ENCODE results near the gene CLIP2. TPM values are rescaled to one million over a fixed set of nuclear protein-coding genes. Genes with fewer than 3 reads are reported as not detected.

The CLIP2 gene
- total and polyA plus RNA-seq, 4 donors: 15.3 to 35.7 (median 21.9) TPM

DNA sequence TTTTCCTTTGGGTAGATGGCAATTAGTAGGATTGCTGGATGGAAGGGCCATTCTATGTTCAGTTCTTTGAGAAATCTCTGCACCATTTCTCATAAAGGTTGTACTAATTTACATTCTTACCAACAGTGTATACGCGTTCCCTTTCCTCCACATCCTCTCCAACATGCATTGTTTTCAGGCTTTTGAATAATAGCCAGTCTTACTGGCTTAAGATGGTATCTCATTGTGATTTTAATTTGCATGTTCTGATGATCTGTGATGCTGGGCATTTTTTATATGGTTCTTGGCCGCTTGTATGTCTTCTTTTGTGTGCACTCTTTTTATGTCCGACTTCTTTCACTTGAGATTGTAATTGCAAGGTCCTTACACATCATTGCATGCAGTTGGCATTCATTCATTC, 11.7 kb downstream of the CLIP2 start:
- intact Hi-C loops (cut with DNase I): no loop called here

GRCh38 chr7:74302745-74303221, 13.6 kb downstream of the CLIP2 start:
- Histone ChIP-seq H3K9me3 (ENCODE audit: control insufficient read depth, low read length) (no peaks in the 10 kb centered on the region), H3K27ac (ENCODE audit: low read depth in 1 of 2, low read length in 2 of 2) (no peak overlapping the region), H3K4me1 (ENCODE audit: control insufficient read depth in 1 of 2, insufficient read depth in 2 of 2, low read length in 2 of 2) (no peaks in the 10 kb centered on the region), H3K36me3 (ENCODE audit: control insufficient read depth in 1 of 2, insufficient read depth in 2 of 2, low read length in 1 of 2) (no peaks in the 10 kb centered on the region), H3K4me3 (ENCODE audit: low read length in 2 of 2) (no peak overlapping the region), H3K27me3 (ENCODE audit: control insufficient read depth in 1 of 2, insufficient read depth in 2 of 2, low read length in 1 of 2) (no peaks in the 10 kb centered on the region)
- intact Hi-C loops (cut with DNase I): no loop called here
- no peak for DNase-seq
- no peak for ATAC-seq (ENCODE audit: low FRiP score)
- 9 to 10% methylated on average over 10 of the region's 10 CpGs for WGBS, 2 donors

More for the DNA sequence above, 11.7 kb downstream of the CLIP2 start:
- Histone ChIP-seq H3K27me3 (ENCODE audit: control insufficient read depth in 1 of 2, insufficient read depth in 2 of 2, low read length in 1 of 2) (no peaks in the 10 kb centered on the region), H3K36me3 (ENCODE audit: control insufficient read depth in 1 of 2, insufficient read depth in 2 of 2, low read length in 1 of 2) (no peaks in the 10 kb centered on the region), H3K4me3 (ENCODE audit: low read length in 2 of 2) (no peak overlapping the region), H3K4me1 (ENCODE audit: control insufficient read depth in 1 of 2, insufficient read depth in 2 of 2, low read length in 2 of 2) (no peaks in the 10 kb centered on the region), H3K9me3 (ENCODE audit: control insufficient read depth, low read length) (no peaks in the 10 kb centered on the region), H3K27ac (ENCODE audit: low read depth in 1 of 2, low read length in 2 of 2) (no peak overlapping the region)
- ATAC-seq (ENCODE audit: low FRiP score) (no peak), DNase-seq (no peak)
- WGBS, 2 donors: 85 to 90% methylated on average over 4 of the region's 4 CpGs

- Histone ChIP-seq H3K27ac (ENCODE audit: low read depth in 1 of 2, low read length in 2 of 2) (no peak overlapping the region), H3K36me3 (ENCODE audit: control insufficient read depth in 1 of 2, insufficient read depth in 2 of 2, low read length in 1 of 2) (no peaks in the 10 kb centered on the region), H3K9me3 (ENCODE audit: control insufficient read depth, low read length) (no peaks in the 10 kb centered on the region), H3K4me3 (ENCODE audit: low read length in 2 of 2) (no peak overlapping the region), H3K27me3 (ENCODE audit: control insufficient read depth in 1 of 2, insufficient read depth in 2 of 2, low read length in 1 of 2) (no peaks in the 10 kb centered on the region), H3K4me1 (ENCODE audit: control insufficient read depth in 1 of 2, insufficient read depth in 2 of 2, low read length in 2 of 2) (no peaks in the 10 kb centered on the region)
- WGBS, 2 donors: 96 to 100% methylated on average over 2 of the region's 2 CpGs
- DNase-seq (no peak), ATAC-seq (ENCODE audit: low FRiP score) (no peak)
- intact Hi-C loops (cut with DNase I): no loop called here
Observed at GRCh38 chr7:74304550-74304949, 15.3 kb downstream of the CLIP2 start.

GRCh38 chr7:74306004-74306729, 17.0 kb downstream of the CLIP2 start:
- intact Hi-C loops (cut with DNase I): loop anchor here in 1 of 2 donors (5.0 kb wide), 1 partner anchor 49 kb away; no protein-coding TSS in a partner anchor
- Histone ChIP-seq H3K27ac (ENCODE audit: low read depth in 1 of 2, low read length in 2 of 2) (no peak overlapping the region), H3K4me1 (ENCODE audit: control insufficient read depth in 1 of 2, insufficient read depth in 2 of 2, low read length in 2 of 2) (no peaks in the 10 kb centered on the region), H3K9me3 (ENCODE audit: control insufficient read depth, low read length) (no peaks in the 10 kb centered on the region), H3K4me3 (ENCODE audit: low read length in 2 of 2) (no peak overlapping the region), H3K27me3 (ENCODE audit: control insufficient read depth in 1 of 2, insufficient read depth in 2 of 2, low read length in 1 of 2) (no peaks in the 10 kb centered on the region), H3K36me3 (ENCODE audit: control insufficient read depth in 1 of 2, insufficient read depth in 2 of 2, low read length in 1 of 2) (no peaks in the 10 kb centered on the region)
- no peak for ATAC-seq (ENCODE audit: low FRiP score)
- no peak for DNase-seq
- 11 to 15% methylated on average over 25 to 27 of the region's 27 CpGs for WGBS, 2 donors

DNA sequence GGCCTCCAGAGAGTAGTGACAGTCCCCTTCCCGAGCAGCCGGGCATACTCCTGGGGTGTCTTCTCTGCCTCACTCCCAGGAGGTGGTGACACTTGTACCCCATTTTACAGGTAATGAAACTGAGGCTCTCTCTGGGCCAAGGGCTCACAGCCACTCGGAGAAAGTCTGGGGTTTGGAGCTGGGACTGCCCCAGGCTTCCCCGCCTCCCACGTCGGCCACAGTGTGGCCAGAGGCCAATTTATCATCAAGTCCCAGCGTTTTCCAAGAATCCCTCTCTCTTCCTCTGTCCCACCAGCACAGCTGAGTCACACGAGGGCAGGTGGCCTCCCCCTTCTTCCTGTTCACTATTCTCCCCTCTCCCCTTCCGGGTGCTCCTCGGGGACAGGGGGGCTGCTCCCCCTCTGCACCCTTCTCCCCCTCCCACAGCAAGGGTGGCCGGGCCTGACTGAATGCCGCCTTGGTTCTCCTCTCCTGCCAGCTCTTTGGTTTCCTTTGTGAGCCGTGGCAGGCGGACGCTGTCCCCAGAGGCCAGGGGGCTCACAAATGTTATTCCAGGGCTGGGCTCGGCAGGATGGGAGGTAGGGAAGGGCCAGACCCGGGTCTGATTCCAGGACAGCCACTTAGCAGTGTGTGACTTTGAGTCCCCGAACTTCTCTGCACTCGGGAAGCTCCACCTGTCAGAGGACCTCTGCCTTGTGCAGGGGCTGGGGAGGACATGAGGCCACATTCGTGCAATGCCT, 17.7 kb downstream of the CLIP2 start:
- 2 to 3% methylated on average over 19 to 20 of the region's 20 CpGs for WGBS, 2 donors
- DNase-seq (peak; percentile 84 to 86), ATAC-seq (ENCODE audit: low FRiP score) (peak; percentile 76)
- Histone ChIP-seq H3K4me3 (ENCODE audit: low read length in 2 of 2) (no peak overlapping the region), H3K9me3 (ENCODE audit: control insufficient read depth, low read length) (no peaks in the 10 kb centered on the region), H3K36me3 (ENCODE audit: control insufficient read depth in 1 of 2, insufficient read depth in 2 of 2, low read length in 1 of 2) (no peaks in the 10 kb centered on the region), H3K27me3 (ENCODE audit: control insufficient read depth in 1 of 2, insufficient read depth in 2 of 2, low read length in 1 of 2) (no peaks in the 10 kb centered on the region), H3K4me1 (ENCODE audit: control insufficient read depth in 1 of 2, insufficient read depth in 2 of 2, low read length in 2 of 2) (no peaks in the 10 kb centered on the region), H3K27ac (ENCODE audit: low read depth in 1 of 2, low read length in 2 of 2) (peak overlapping the region; percentile 16 to 62)
- intact Hi-C loops (cut with DNase I): loop anchor here in 1 of 2 donors (5.0 kb wide), 1 partner anchor 50 kb away; no protein-coding TSS in a partner anchor

- WGBS, 2 donors: 43 to 44% methylated on average over 10 of the region's 10 CpGs
- peak overlapping the region in 1 of 2 donors; percentile 41 for H3K27ac ChIP-seq (ENCODE audit: low read depth in 1 of 2, low read length in 2 of 2)
- intact Hi-C loops (cut with DNase I): loop anchor here in 1 of 2 donors (5.0 kb wide), 1 partner anchor 51 kb away; no protein-coding TSS in a partner anchor
Observed at GRCh38 chr7:74307738-74308505, 18.7 kb downstream of the CLIP2 start.

GRCh38 chr7:74309181-74309580, 20.0 kb downstream of the CLIP2 start:
- intact Hi-C loops (cut with DNase I): loop anchor here in 1 of 2 donors (5.0 kb wide), 1 partner anchor 52 kb away; no protein-coding TSS in a partner anchor

More at GRCh38 chr7:74307738-74308505, 18.7 kb downstream of the CLIP2 start:
- ATAC-seq (ENCODE audit: low FRiP score) (no peak), DNase-seq (no peak)
- Histone ChIP-seq H3K4me1 (ENCODE audit: control insufficient read depth in 1 of 2, insufficient read depth in 2 of 2, low read length in 2 of 2) (no peaks in the 10 kb centered on the region), H3K4me3 (ENCODE audit: low read length in 2 of 2) (no peak overlapping the region), H3K9me3 (ENCODE audit: control insufficient read depth, low read length) (no peaks in the 10 kb centered on the region), H3K36me3 (ENCODE audit: control insufficient read depth in 1 of 2, insufficient read depth in 2 of 2, low read length in 1 of 2) (no peaks in the 10 kb centered on the region), H3K27me3 (ENCODE audit: control insufficient read depth in 1 of 2, insufficient read depth in 2 of 2, low read length in 1 of 2) (no peaks in the 10 kb centered on the region)

DNA sequence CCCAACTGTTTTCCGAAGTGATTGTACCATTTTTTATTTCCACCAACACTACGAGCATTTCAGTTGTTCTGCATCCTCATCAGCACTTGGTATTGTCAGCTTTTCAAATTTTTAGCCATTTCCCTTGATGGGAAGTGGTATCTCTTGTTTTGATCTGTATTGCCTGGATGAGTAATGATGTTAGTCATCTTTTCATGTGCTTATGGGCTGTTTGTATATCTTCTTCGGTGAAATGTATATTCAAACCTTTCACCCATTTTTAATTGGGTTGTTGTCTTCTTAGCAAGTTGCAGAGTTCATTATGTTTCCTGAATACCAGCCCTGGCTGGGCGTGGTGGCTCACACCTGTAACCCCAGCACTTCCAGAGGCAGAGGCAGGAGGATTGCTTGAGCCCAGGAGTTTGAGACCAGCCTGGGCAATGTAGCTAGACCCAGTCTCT, 22.1 kb downstream of the CLIP2 start:
- H3K36me3 ChIP-seq (ENCODE audit: control insufficient read depth in 1 of 2, insufficient read depth in 2 of 2, low read length in 1 of 2): no peaks in the 10 kb centered on the region
- intact Hi-C loops (cut with DNase I): no loop called here
- no peaks in the 10 kb centered on the region for H3K27me3 ChIP-seq (ENCODE audit: control insufficient read depth in 1 of 2, insufficient read depth in 2 of 2, low read length in 1 of 2)
- no peaks in the 10 kb centered on the region for H3K4me1 ChIP-seq (ENCODE audit: control insufficient read depth in 1 of 2, insufficient read depth in 2 of 2, low read length in 2 of 2)
- no peaks in the 10 kb centered on the region for H3K9me3 ChIP-seq (ENCODE audit: control insufficient read depth, low read length)
- H3K4me3 ChIP-seq (ENCODE audit: low read length in 2 of 2): no peak overlapping the region
- DNase-seq (no peak), ATAC-seq (ENCODE audit: low FRiP score) (no peak)
- whole genome bisulfite sequencing, 2 donors: 48 to 53% methylated on average over 4 of the region's 4 CpGs
- H3K27ac ChIP-seq (ENCODE audit: low read depth in 1 of 2, low read length in 2 of 2): no peak overlapping the region

More at GRCh38 chr7:74309181-74309580, 20.0 kb downstream of the CLIP2 start:
- Histone ChIP-seq H3K4me3 (ENCODE audit: low read length in 2 of 2) (no peak overlapping the region), H3K36me3 (ENCODE audit: control insufficient read depth in 1 of 2, insufficient read depth in 2 of 2, low read length in 1 of 2) (no peaks in the 10 kb centered on the region), H3K27me3 (ENCODE audit: control insufficient read depth in 1 of 2, insufficient read depth in 2 of 2, low read length in 1 of 2) (no peaks in the 10 kb centered on the region), H3K27ac (ENCODE audit: low read depth in 1 of 2, low read length in 2 of 2) (no peak overlapping the region), H3K9me3 (ENCODE audit: control insufficient read depth, low read length) (no peaks in the 10 kb centered on the region), H3K4me1 (ENCODE audit: control insufficient read depth in 1 of 2, insufficient read depth in 2 of 2, low read length in 2 of 2) (no peaks in the 10 kb centered on the region)
- no peak for DNase-seq
- ATAC-seq (ENCODE audit: low FRiP score): no peak
- 87 to 90% methylated on average over 6 of the region's 6 CpGs for WGBS, 2 donors
